DOHH2 (cell line): Measurements from ENCODE around the gene SHANK2.

ENCODE experiments used
- EZH2phosphoT487 ChIP-seq: fragments of 200-600 bp; sonication (generic); IDR thresholded peaks from 2 replicates; pipeline ENCODE4 v1.6.1; 2017; ENCODE audit warnings: borderline replicate concordance, mild to moderate bottlenecking, antibody characterized with exemption, low read length, moderate library complexity, mixed read lengths
- TF ChIP-seq, protein P1 (sequence below): fragments of 200-600 bp; sonication (generic); IDR thresholded peaks from one replicate; pipeline ENCODE4 v1.5.1; 2014; ENCODE audit warnings: antibody characterized with exemption, mild to moderate bottlenecking, low read depth, low read length; ENCODE audit not compliant: poor library complexity, severe bottlenecking

DNA sequence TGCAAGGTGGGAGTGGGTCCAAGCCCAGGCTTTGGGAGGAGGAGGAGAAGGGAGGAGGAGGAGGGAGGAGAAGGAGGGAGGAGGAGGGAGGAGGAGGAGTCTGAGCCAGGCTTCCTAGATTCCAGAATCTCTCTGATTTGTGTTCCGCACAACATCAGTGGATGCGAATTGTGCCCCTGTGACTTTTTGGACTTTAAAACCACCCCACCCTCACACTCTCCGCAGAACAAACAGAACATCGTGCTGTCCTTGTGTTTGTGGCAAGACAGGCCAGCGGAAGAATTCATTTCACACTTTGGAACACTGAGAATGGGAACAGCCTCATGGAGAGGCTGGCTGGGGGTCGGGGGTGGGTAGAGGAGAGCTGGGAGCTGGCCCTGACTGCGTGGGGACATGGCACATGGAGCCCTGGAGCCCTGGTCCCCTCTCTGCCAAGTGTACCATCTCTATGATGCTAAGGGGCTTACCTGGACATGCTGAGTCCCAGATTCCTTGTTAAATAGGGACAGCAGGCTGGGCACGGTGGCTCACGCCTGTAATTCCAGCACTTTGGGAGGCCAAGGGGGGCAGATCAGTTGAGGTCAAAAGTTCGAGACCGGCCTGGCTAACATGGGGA lies 16.4 kb upstream of the SHANK2 start:
- TF ChIP-seq, protein P1, sequence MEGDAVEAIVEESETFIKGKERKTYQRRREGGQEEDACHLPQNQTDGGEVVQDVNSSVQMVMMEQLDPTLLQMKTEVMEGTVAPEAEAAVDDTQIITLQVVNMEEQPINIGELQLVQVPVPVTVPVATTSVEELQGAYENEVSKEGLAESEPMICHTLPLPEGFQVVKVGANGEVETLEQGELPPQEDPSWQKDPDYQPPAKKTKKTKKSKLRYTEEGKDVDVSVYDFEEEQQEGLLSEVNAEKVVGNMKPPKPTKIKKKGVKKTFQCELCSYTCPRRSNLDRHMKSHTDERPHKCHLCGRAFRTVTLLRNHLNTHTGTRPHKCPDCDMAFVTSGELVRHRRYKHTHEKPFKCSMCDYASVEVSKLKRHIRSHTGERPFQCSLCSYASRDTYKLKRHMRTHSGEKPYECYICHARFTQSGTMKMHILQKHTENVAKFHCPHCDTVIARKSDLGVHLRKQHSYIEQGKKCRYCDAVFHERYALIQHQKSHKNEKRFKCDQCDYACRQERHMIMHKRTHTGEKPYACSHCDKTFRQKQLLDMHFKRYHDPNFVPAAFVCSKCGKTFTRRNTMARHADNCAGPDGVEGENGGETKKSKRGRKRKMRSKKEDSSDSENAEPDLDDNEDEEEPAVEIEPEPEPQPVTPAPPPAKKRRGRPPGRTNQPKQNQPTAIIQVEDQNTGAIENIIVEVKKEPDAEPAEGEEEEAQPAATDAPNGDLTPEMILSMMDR = no peak
- TF ChIP-seq EZH2phosphoT487 = no peak
